Upper lobe of right lung (tissue), 1 donor: Measurements from ENCODE around the gene RERE. TPM values are rescaled to one million over a fixed set of nuclear protein-coding genes. Genes with fewer than 3 reads are reported as not detected.

Experiments used
- ATAC-seq: fragments of 200-7000 bp; cut with Tn5 transposase; one replicate; pipeline ENCODE4 v1.9.1; 2020; ENCODE audit warnings: mild to moderate bottlenecking, moderate library complexity
- DNase-seq: peaks from one replicate; pipeline ENCODE4 v3.0.0-alpha.2; 2020
- H3K27ac ChIP-seq: fragments of 200-600 bp; one replicate; pipeline ENCODE4 v1.8.0; 2022
- H3K27me3 ChIP-seq: fragments of 200-600 bp; one replicate; pipeline ENCODE4 v1.8.0; 2022; ENCODE audit warnings: mild to moderate bottlenecking
- H3K36me3 ChIP-seq: fragments of 200-600 bp; one replicate; pipeline ENCODE4 v1.8.0; 2022
- H3K4me1 ChIP-seq: fragments of 200-600 bp; one replicate; pipeline ENCODE4 v1.8.0; 2022
- H3K4me3 ChIP-seq: fragments of 200-600 bp; one replicate; pipeline ENCODE4 v1.8.0; 2022; ENCODE audit warnings: mild to moderate bottlenecking
- H3K9me3 ChIP-seq: fragments of 200-600 bp; one replicate; pipeline ENCODE4 v1.8.0; 2022
- intact Hi-C: fragments of 100-400 bp; cut with DNase I; formaldehyde crosslinking; loops from one replicate; pipeline ENCODE4 v1.11.0; 2022
- total RNA-seq: library from RNA; stranded (reverse); fragmentation: NEBNext Ultra II Directional; extraction: Animal tissue kit (Norgen Biotek cat#: 25700); gene quantifications from one replicate; pipeline ENCODE4 v1.2.1, GENCODE V29; 2021
- TF ChIP-seq, protein P1 (sequence below): fragments of 200-600 bp; IDR thresholded peaks from one replicate; pipeline ENCODE4 v1.8.0; 2022; ENCODE audit warnings: antibody characterized with exemption
- donor health status: DM: no; HTN: yes; CAD: no; lungs with severe emphysema.

RERE gene
- total RNA-seq, 1 donor from 2014 or later: 99.6 TPM

DNA sequence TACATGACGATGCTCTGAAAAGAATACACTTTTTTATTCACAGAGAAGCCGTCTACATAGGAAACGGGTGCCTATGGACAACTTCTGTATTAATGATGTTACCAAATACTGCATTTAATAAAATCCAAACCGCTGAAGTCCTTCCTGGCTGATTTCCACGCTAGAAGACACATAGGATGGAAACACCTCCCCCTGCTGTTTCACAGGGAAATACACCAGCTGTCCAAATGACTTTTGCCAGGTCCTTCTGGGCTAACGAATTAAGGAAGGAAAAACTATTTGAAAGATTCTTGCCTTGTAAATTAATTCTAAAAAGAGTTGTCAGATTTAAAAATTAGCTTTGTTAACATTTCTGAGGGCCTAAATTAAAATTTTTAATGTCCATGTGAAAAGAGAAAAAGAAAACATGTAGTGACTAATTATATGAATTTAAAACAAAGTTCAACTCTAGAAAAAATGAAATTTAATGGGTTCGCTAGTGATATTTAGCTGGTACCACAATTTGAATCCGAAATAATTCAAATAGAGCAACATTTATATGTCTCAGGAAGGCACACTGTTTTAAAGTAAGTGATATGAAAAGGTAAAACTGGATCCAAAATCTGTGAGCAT is 146.0 kb downstream of the RERE start:
- no peak for DNase-seq
- intact Hi-C loops: no loop called here

DNA sequence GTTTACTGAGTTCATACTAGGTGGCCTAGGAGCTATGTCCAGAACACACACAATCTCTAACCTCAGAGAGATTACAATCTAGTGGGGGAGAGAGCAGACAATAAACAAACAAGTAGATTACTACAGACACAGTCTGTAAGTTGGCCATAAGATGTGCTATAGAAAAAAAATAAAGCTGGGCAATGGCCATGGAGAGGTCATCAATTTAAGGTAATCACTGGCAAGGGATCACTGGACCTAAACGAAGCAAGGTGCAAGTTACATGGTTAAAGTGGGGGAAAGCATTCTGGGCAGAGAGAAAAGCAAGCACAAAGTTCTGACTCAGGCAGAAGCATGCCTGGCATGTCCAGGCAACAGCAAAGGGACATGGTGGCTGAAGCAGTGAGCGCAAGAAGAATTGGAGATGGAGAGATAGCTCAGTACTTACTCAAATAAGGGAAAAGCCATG is 147.0 kb downstream of the RERE start:
- no peaks in the 10 kb centered on the region for H3K27me3 ChIP-seq
- no peak overlapping the region for H3K4me3 ChIP-seq
- intact Hi-C loops: no loop called here
- no peaks in the 10 kb centered on the region for H3K9me3 ChIP-seq
- ATAC-seq: no peak
- peaks cover 53% of the 10 kb centered on the region for H3K4me1 ChIP-seq
- no peak for DNase-seq
- H3K36me3 ChIP-seq: no peaks in the 10 kb centered on the region
- TF ChIP-seq, protein P1, sequence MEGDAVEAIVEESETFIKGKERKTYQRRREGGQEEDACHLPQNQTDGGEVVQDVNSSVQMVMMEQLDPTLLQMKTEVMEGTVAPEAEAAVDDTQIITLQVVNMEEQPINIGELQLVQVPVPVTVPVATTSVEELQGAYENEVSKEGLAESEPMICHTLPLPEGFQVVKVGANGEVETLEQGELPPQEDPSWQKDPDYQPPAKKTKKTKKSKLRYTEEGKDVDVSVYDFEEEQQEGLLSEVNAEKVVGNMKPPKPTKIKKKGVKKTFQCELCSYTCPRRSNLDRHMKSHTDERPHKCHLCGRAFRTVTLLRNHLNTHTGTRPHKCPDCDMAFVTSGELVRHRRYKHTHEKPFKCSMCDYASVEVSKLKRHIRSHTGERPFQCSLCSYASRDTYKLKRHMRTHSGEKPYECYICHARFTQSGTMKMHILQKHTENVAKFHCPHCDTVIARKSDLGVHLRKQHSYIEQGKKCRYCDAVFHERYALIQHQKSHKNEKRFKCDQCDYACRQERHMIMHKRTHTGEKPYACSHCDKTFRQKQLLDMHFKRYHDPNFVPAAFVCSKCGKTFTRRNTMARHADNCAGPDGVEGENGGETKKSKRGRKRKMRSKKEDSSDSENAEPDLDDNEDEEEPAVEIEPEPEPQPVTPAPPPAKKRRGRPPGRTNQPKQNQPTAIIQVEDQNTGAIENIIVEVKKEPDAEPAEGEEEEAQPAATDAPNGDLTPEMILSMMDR: no peak
- no peak overlapping the region for H3K27ac ChIP-seq

More for the DNA sequence above, 146.0 kb downstream of the RERE start:
- no peaks in the 10 kb centered on the region for H3K36me3 ChIP-seq
- H3K4me1 ChIP-seq: peaks cover 46% of the 10 kb centered on the region
- H3K27ac ChIP-seq: no peak overlapping the region
- ATAC-seq: peak; percentile 86
- H3K9me3 ChIP-seq: no peaks in the 10 kb centered on the region
- H3K4me3 ChIP-seq: no peak overlapping the region
- TF ChIP-seq, protein P1: peak; percentile 83
- no peaks in the 10 kb centered on the region for H3K27me3 ChIP-seq

DNA sequence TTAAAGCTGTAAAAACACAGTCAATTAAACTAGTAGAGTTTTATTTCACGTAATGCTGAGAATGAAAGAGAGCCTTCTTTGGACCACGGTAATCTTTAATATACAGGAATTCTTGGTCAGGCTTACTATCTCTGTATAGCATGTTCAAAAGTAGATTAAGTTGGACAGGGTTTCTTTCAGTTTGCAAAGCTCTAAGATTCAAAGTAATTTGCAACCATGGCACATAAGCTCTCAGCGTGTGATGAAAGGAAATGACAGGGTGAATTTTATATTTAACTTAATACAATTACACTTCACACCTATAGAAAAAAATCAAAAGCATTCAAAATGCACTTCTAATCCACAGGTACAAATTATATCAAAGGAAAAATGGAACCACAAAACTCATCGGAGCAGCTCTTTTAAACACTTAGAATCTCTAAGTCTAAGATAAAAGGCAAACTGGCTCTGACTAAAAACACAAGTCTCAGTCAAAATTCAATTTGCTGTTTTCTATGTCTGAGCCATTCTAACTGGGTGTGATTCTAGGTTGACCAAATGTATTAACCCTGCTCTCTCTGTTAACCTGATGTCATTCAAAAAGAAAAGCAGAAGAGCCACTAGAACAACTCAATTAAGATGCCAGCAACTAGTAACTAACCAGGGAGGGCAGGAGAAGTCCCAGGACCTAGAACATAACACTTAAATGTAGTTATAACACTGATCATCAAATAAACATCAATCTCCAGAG is 147.7 kb downstream of the RERE start:
- TF ChIP-seq, protein P1: no peak
- no peaks in the 10 kb centered on the region for H3K9me3 ChIP-seq
- no peak for ATAC-seq
- peaks cover 59% of the 10 kb centered on the region for H3K4me1 ChIP-seq
- intact Hi-C loops: no loop called here
- no peak for DNase-seq
- no peak overlapping the region for H3K4me3 ChIP-seq
- no peaks in the 10 kb centered on the region for H3K27me3 ChIP-seq
- H3K27ac ChIP-seq: no peak overlapping the region
- no peaks in the 10 kb centered on the region for H3K36me3 ChIP-seq

DNA sequence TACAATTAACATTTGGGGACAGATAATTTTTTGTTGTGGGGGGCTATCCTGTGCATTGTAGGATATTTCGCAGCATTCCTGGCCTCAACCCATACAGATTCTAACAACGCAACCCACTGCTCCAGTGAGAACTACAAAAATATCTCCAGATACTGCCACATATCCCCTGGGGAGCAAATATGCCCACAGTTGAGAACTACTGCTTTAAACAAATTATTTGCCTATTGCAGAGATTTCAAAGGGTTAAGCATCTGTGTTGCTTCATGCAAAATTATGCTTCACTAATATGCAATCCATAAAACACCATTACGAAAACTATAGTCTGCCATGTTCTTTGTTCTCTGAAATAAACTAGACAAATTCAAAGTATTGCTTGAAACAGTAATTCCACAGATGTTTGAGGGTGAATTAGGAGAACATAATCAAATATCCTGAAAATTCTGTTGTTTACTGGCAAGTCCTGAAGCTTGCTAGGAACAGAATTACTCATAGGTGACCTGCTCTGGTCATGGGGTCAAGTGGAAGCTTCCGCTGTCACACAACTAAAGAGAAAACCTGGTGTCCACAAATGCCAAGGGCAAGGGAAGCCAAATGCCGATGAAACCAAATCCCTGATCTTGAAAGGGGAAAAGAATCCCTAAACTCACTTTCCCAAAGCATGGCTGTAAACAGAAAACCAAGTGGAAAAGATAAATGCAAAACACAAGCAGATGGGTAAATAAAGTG is 149.4 kb downstream of the RERE start:
- intact Hi-C loops: no loop called here
- H3K4me1 ChIP-seq: peaks cover 77% of the 10 kb centered on the region
- no peak overlapping the region for H3K4me3 ChIP-seq
- no peaks in the 10 kb centered on the region for H3K27me3 ChIP-seq
- no peaks in the 10 kb centered on the region for H3K9me3 ChIP-seq
- DNase-seq (no peak), ATAC-seq (no peak)
- TF ChIP-seq, protein P1: no peak
- no peak overlapping the region for H3K27ac ChIP-seq
- no peaks in the 10 kb centered on the region for H3K36me3 ChIP-seq

DNA sequence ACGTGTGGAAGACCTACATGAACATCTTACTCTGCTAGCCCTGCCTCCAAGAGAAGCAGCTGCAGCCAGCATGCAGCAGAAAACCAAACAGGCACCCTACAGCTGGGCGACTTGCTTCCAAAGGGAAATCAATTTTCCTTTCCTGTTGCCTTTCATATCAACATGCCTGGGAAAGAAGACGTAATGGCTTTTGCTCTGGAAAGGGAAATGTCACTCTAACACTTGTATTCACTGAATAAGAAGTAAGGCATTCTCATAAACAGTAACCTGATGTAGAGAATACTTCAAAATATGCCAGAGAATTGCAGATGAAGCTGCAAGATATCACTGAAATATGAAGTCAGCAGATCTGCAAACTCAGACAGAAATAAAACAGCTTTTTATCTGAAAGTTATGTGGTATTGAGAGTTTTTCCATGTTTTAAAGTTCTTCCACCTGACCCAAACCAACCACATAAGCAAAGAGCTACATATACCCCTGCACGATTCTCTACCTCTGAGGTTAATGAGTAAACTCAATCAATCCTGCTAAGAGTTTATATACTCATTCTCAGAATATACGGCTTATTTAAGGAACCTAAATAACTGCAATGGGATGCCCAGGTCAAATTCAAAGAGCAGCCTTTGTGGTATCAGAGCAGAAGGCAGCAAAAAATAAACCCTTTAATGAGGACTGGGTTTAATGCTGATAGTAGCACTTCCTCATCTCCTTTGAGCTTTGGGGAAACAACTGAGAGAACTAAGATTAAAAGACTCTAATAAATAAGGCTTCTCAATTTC is 150.9 kb downstream of the RERE start:
- peaks cover 85% of the 10 kb centered on the region for H3K4me1 ChIP-seq
- DNase-seq (no peak), ATAC-seq (no peak)
- H3K27me3 ChIP-seq: no peaks in the 10 kb centered on the region
- H3K4me3 ChIP-seq: no peak overlapping the region
- H3K27ac ChIP-seq: no peak overlapping the region
- no peaks in the 10 kb centered on the region for H3K9me3 ChIP-seq
- TF ChIP-seq, protein P1: no peak
- intact Hi-C loops: no loop called here
- no peaks in the 10 kb centered on the region for H3K36me3 ChIP-seq
